GM12872 (cell line): ENCODE data around the gene CDK14.

Experiments
- CTCF ChIP-seq: IDR thresholded peaks from 3 replicates; pipeline ENCODE4 v1.5.1; 2011; ENCODE audit warnings: low read depth, mild to moderate bottlenecking, low read length, moderate library complexity; ENCODE audit not compliant: insufficient read depth

The CDK14 gene

GRCh38 chr7:90595801-90596670 is at the start of gene CDK14:
TSS of gene CDK14 (plus strand) at chr7:90596321. CDS start at chr7:90596628, 307 bp downstream.
- TF ChIP-seq CTCF: peak; percentile 27; the same call in 1 of the 3 replicates

- no peak for TF ChIP-seq CTCF
Measured at GRCh38 chr7:90551036-90551435, 45.1 kb upstream of the CDK14 start.

GRCh38 chr7:90552521-90552920 is 43.6 kb upstream of the CDK14 start:
- no peak for TF ChIP-seq CTCF

DNA sequence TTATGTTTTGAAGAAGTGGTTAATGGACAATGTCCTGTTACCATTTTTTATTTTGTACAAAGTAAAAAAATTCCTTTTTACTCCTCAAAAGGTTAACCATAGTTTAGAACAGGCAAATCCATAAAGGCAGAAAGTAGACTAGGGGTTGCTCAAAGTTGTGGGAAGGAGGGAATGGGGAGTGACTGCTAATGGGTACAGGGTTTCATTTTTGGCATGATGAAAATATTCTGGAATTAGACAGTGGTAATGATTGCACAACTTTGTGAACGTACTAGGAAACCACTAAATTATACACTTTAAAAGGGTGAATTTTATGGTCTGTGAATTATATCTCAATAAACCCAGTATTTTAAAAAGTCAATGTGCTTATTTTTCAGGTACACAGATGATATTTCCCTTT is 35.4 kb upstream of the CDK14 start:
- TF ChIP-seq CTCF: no peak

DNA sequence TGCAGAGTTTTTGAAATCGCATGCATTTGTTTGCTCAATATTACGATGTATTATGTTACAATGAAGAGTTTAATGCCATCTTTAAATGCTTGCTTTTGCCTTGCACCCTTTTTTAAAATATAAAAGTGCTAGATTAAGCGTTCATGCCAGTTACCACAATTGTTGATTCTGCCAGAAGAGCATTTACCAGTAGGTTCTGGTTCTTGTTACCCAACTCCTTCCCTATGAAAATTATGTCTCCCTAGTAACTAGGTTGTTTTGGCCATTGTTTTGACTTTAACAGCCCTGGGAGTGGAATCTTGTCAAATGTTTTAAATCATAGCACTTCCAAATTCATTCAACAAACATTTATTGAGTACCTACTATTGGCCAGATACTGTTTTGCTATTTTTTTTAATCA is 32.8 kb upstream of the CDK14 start:
- TF ChIP-seq CTCF: no peak

GRCh38 chr7:90564455-90564854 is 31.7 kb upstream of the CDK14 start:
- TF ChIP-seq CTCF: no peak

DNA sequence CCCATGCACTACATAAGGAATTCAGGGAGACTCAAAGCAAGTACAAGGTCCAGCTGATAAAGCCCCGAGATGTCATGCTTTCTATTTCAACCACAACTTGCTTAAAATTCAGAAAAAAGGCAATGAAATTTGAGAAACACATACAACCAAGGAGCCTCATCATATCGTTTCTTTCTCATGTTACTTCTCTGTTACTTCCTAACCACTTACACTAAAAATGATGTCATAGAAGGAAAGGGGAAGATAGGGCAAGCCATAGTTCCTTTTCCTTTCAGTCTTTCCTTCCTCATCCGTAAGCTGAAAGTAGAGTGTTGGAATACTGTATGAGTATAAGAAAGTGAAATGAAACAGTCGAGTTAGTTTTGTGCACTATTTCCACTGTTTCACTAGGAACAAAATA is 27.9 kb upstream of the CDK14 start:
- TF ChIP-seq CTCF: no peak
